GM21515 (cell line): ENCODE data around the gene ROBO1.
A peak's percentile ranks its signal among the peaks of the same experiment; 100 is the strongest.

ENCODE experiments used
- ATAC-seq: cut with Tn5 transposase; IDR thresholded peaks from one replicate; pipeline ENCODE4 v1.9.1; 2021; ENCODE audit not compliant: unreplicated experiment

Gene ROBO1

GRCh38 chr3:78927759-78928158 lies 840.0 kb downstream of the ROBO1 start:
- no peak for ATAC-seq

GRCh38 chr3:78926523-78926922 lies 841.3 kb downstream of the ROBO1 start:
- ATAC-seq = no peak

GRCh38 chr3:78924711-78925110 lies 843.1 kb downstream of the ROBO1 start:
- ATAC-seq = no peak

GRCh38 chr3:78919021-78919755 lies 848.6 kb downstream of the ROBO1 start:
- peak; percentile 56 for ATAC-seq

GRCh38 chr3:78918361-78919020 lies 849.3 kb downstream of the ROBO1 start:
- no peak for ATAC-seq

GRCh38 chr3:78917536-78917935 lies 850.3 kb downstream of the ROBO1 start:
- ATAC-seq = no peak

- no peak for ATAC-seq
Observed at GRCh38 chr3:78913711-78914110, 854.1 kb downstream of the ROBO1 start.

- no peak for ATAC-seq
Observed at GRCh38 chr3:78912687-78913086, 855.1 kb downstream of the ROBO1 start.

- ATAC-seq = no peak
Observed at GRCh38 chr3:78912259-78912658, 855.5 kb downstream of the ROBO1 start.

GRCh38 chr3:78911394-78911793 lies 856.4 kb downstream of the ROBO1 start:
- ATAC-seq = no peak

GRCh38 chr3:78908236-78908635 lies 859.6 kb downstream of the ROBO1 start:
- ATAC-seq = no peak

GRCh38 chr3:78907367-78907766 lies 860.4 kb downstream of the ROBO1 start:
- ATAC-seq = no peak

- ATAC-seq = no peak
Observed at GRCh38 chr3:78906930-78907329, 860.9 kb downstream of the ROBO1 start.

GRCh38 chr3:78906245-78906644 lies 861.6 kb downstream of the ROBO1 start:
- no peak for ATAC-seq

GRCh38 chr3:78905700-78906099 lies 862.1 kb downstream of the ROBO1 start:
- no peak for ATAC-seq

GRCh38 chr3:78901544-78901943 lies 866.3 kb downstream of the ROBO1 start:
- no peak for ATAC-seq

- no peak for ATAC-seq
Observed at GRCh38 chr3:78900880-78901279, 866.9 kb downstream of the ROBO1 start.

- no peak for ATAC-seq
Observed at GRCh38 chr3:78900426-78900825, 867.4 kb downstream of the ROBO1 start.

GRCh38 chr3:78895528-78895927 lies 872.3 kb downstream of the ROBO1 start:
- ATAC-seq = no peak

GRCh38 chr3:78894787-78895186 lies 873.0 kb downstream of the ROBO1 start:
- ATAC-seq = no peak

- ATAC-seq = no peak
Observed at GRCh38 chr3:78893161-78893560, 874.6 kb downstream of the ROBO1 start.

GRCh38 chr3:78889348-78889747 lies 878.5 kb downstream of the ROBO1 start:
- ATAC-seq = no peak

- ATAC-seq = no peak
Observed at GRCh38 chr3:78888635-78889034, 879.2 kb downstream of the ROBO1 start.
